IPS-18c (cell line): ENCODE results near the gene NDUFV3.
"Not testable (repeated sequence)": the region's sequence is repeated elsewhere in the genome, so short reads cannot be mapped to it uniquely, and the experiment has no call there.

ENCODE experiments used
- H3K4me3 ChIP-seq: 2 replicates; pipeline ENCODE4 v1.7.0; 2013; ENCODE audit warnings: low read depth, mild to moderate bottlenecking, low read length, moderate library complexity; ENCODE audit not compliant: insufficient read depth
- H3K9me3 ChIP-seq: one replicate; pipeline ENCODE4 v1.6.1; 2013; ENCODE audit warnings: mild to moderate bottlenecking, low read length, moderate library complexity; ENCODE audit not compliant: control insufficient read depth, insufficient read depth

NDUFV3 gene

DNA sequence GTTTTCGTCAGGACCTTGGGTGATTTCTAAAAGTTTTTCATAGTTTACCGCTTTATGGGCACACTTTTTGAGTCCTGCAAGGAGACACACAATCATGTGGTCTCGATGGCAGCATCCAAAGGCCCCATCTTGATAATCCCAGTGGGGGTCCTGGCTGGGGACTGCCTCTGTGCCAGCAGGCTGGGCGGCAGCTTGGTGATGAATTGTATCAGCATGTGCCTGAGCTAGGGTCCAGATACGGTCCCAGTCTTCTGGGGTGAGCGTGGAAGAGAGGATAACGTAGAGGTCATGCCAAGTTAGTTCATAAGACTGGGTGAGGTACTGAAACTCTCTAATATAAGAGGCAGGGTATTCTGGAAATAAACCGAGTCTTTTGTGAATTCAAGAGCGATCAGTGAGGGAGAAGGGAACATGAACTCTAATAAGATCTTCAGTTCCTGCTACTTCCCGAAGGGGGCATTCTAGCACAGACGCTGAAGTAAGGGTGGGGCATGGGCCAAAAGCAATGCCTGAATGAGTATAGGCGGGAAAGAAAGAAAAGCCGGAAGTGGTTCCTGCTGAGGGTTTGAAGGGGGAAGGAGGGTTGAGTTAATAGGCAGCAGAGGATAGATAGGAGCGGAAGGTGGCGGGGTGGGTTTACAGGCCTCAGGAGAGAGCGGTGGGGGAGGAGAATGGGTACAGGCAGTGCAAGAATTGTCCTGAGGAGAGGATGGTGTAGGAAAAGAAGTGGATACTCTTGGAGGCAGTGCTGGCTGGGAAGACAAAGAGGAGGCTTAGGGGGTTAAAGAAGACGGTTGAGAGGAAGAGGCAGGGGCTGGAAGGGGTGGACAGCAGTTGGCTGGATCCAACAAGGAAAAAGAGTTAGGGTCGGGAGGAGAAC lies 30.7 kb downstream of the NDUFV3 start:
- Histone ChIP-seq H3K4me3 (no peak overlapping the region), H3K9me3 (peaks cover 5% of the 10 kb centered on the region)

DNA sequence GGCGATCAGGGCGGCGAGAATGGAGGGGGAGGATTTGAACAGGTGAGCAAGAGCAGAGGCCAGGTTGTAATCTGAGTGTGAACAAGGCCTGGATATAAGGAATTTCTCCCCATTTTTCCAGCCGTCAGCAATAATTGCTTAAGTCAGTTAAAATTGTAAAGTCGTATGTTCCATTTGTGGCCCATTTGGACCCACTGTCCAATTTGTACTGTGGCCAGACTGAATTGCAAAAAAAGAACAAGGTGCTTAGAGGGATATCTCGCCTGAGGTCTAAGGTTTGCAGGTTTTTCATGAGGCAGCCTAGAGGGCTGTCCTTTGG lies 31.3 kb downstream of the NDUFV3 start:
- H3K4me3 ChIP-seq: no peak overlapping the region
- H3K9me3 ChIP-seq: peaks cover 5% of the 10 kb centered on the region

DNA sequence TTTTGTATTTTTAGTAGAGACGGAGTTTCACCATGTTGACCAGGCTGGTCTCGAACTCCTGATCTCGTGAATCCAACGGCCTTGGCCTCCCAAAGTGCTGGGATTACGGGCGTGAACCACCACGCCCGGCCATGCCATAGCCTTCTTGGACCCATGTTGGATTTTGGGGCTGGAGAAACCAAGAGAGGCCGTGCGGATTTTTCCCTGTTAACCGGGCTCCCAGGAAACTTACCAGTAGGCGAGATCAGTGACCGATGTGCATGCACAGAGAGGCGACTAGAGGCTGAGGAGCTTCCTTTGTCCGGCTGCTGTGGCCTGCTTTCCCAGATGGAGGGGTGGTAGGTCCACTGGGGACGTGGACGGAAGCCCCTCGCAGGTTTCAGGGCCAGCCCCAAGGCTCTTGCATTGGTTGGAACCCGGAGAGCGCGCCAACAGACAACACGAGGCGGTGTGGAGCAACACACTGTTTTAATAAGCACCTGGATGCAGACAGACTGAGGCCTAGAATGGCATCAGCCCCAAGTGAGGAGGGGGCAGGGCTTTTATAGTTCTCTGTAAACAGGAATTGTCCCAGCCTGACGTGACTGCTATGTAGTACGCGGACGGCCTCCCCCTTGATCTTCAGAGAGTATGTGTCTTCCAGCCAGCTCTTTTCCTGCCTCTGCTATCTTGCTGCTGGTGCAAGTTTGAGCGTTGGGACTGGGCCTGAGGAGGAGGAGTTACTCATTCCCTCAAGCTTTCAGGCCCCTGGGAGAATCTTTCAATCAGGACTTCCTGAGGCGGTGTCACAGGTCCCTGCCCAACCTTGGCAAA lies 32.2 kb downstream of the NDUFV3 start, which contains the start of gene ERVH48-1:
ERVH48-1 (minus strand) TSS at position 517 of the 813 bp plus-strand sequence. CDS start 6,624 bp downstream, outside the sequence.
- no peak within 1 kb of the TSS for H3K4me3 ChIP-seq

DNA sequence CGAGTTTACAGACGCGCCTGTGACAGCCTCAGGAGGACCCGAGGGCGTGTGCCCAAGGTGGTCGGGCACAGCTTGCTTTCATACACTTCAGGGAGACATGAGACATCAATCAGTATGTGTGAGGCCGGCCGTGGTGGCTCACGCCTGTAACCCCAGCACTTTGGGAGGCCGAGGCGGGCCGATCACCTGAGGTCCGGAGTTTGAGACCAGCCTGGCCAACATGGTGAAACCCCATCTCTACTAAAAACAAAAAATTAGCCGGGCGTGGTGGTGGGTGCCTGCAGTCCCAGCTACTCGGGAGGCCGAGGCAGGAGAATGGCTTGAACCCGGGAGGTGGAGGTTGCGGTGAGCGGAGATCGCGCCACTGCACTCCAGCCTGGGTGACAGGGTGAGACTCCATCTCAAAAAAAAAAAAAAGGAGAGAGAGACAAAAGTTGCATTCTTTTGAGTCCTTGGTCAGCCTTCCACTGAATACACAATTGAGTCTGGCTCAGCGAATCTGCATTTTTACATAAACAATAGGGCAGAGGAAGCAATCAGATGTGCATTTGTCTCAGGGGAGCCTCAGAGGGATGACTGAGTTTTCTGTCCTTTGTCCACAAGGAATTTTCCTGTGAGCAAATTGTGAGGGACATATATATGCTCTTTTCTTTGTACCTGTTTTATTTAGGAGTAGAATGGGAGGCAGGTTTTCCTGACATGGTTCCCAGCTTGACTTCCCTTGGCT lies 34.5 kb downstream of the NDUFV3 start:
- H3K4me3 ChIP-seq, H3K9me3 ChIP-seq: not testable (repeated sequence)

More for the DNA sequence above, 32.2 kb downstream of the NDUFV3 start, which contains the start of gene ERVH48-1:
- peaks cover 5% of the 10 kb centered on the region for H3K9me3 ChIP-seq

DNA sequence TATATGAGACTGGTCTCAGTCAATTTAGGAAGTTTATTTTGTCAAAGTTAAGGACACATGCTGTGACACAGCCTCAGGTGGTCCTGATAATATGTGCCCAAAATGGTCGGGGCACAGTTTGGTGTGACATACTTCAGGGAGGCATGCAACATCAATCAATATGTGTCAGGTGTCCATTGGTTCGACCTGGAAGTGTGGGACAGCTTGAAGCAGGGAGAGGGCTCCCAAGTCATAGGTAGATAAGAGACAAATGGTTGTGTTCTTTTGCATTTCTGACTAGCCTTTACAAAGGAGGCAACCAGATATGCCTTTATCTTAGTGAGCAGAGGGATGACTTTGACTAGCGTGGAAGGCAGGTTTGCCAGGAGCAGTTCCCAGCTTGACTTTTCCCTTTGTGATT lies 36.9 kb downstream of the NDUFV3 start:
- no peak overlapping the region for H3K4me3 ChIP-seq
- peaks cover 5% of the 10 kb centered on the region for H3K9me3 ChIP-seq

DNA sequence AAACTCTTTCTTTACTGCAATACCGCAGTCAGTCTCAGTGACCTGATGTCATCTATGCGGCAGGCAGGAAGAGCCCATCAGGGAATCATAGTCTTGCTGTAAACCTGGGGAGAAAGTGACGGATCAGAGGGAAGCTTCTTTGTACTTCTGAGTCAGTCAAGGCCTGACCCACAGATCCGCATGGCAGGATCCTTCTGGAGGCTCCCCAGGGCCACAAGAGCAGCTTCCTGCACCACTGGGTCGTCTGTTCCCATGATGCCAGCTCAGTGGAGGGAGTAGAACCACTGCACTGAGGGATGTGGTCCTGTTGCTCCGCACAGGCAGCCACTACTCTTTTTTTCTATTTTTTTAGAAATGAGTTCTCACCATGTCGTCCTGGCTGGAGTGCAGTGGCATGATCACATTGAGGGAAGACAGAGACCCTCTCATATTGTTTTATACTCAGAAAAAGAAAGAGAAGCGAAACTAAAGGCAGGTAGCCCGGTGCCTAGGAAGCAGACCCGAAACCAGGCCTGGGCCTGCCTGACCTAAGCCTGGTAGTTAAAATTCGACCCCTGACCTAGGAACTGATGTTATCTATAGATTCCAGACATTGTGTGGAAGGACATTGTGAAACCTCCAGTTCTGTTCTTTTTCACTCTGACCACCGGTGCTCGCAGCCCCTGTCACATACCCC lies 38.6 kb downstream of the NDUFV3 start:
- no peak overlapping the region for H3K4me3 ChIP-seq

DNA sequence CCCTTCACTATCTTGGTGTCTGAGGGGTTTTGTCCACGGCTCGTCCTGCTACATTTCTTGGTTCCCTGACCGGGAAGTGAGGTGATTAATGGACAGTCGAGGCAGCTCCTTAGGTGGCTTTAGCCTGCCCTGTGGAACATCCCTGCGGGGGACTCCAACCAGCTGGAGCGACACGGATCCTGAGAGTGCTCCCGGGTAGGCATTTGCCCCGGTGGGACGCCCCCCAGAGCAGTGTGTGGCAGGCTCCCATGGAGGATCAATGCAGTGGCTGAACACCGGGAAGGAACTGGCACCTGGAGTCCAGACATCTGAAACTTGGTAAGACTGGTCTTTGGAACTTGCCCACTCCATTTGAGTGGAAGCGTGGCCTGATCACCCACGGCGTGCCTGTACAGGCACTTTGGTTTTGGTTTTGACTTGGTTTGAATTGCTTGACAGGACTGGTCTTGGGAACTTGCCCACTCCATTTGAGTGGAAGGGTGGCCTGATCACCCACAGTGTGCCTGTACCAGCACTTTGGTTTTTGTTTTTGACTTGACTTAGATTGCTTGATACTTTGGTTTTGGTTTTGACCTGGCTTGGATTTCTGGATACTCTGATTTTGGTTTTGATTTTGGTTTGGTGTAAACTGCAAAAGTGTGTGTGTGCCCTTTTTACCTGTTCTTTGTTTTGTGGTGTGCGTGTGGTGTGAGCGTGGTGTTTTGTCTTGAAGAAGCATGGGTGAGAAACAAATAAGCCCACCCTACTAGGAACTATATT lies 39.4 kb downstream of the NDUFV3 start:
- H3K4me3 ChIP-seq, H3K9me3 ChIP-seq: not testable (repeated sequence)

More for the DNA sequence above, 38.6 kb downstream of the NDUFV3 start:
- H3K9me3 ChIP-seq: peaks cover 3% of the 10 kb centered on the region

DNA sequence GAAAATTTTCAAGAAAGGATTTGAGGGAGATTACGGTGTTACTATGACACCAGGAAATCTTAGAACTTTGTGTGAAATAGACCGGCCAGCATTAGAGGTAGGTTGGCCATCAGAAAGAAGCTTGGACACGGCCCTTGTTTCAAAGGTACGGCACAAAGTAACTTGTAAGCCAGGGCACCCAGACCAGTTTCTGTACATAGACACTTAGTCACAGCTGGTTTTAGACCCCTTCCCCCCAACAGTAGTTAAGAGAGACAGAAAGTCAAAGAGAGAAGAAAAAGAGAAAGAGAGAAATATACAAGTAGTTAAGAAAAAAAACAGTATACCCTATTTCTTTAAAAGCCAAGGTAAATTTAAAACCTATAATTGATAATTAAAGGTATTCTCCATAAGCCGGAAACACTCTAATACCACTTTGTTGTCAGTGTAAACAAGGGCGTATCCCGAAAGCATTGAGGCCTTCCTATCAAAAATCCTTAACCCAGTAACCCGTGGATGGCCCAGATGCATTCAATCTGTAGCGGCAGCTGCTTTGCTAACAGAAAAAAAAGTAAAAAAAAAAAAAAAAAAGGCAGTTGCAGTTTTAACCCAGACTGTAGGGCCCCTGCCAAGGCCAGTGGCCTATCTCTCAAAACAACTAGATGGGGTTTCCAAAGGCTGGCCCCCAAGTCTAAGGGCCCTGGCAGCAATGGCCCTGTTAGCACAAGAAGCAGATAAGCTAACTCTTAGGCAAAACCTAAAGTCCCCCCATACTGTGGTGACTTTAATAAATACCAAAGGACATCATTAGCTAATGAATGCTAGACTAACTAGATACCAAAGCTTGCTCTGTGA lies 40.2 kb downstream of the NDUFV3 start:
- not testable (repeated sequence) for H3K9me3 ChIP-seq, H3K4me3 ChIP-seq

DNA sequence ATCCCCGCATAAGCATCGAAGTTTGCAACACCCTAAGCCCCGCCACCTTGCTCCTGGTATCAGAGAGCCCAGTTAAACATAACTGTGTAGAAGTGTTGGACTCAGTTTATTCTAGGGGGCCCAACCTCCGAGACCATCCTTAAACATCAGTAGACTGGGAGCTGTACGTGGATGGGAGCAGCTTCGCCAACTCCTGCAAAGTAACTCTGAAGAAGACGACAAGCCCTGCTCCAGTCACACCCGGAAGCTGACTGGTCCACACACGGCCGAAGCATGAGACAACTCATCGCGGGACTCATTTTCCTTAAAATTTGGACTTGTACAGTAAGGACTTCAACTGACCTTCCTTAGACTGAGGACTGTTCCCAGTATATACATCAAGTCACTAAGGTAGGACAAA lies 40.9 kb downstream of the NDUFV3 start:
- H3K4me3 ChIP-seq: not testable (repeated sequence)

DNA sequence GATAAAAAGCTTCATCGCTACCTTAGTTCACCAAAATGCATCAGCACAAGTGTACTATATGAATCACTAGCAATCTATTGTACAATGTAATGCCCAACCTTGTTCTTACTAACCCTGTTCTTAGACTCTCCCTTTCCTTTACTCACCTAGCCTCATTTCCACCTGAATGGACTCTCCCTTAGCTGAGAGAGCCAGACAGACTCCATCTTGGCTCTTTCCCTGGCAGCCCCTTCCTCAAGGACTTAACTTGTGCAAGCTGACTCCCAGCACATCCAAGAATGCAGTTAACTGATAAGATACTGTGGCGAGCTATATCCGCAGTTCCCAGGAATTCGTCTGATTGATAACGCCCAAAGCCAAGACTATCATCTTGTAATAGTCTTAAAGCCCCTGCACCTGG lies 43.3 kb downstream of the NDUFV3 start:
- not testable (repeated sequence) for H3K4me3 ChIP-seq, H3K9me3 ChIP-seq

More for the DNA sequence above, 40.9 kb downstream of the NDUFV3 start:
- H3K9me3 ChIP-seq: not testable (repeated sequence)

DNA sequence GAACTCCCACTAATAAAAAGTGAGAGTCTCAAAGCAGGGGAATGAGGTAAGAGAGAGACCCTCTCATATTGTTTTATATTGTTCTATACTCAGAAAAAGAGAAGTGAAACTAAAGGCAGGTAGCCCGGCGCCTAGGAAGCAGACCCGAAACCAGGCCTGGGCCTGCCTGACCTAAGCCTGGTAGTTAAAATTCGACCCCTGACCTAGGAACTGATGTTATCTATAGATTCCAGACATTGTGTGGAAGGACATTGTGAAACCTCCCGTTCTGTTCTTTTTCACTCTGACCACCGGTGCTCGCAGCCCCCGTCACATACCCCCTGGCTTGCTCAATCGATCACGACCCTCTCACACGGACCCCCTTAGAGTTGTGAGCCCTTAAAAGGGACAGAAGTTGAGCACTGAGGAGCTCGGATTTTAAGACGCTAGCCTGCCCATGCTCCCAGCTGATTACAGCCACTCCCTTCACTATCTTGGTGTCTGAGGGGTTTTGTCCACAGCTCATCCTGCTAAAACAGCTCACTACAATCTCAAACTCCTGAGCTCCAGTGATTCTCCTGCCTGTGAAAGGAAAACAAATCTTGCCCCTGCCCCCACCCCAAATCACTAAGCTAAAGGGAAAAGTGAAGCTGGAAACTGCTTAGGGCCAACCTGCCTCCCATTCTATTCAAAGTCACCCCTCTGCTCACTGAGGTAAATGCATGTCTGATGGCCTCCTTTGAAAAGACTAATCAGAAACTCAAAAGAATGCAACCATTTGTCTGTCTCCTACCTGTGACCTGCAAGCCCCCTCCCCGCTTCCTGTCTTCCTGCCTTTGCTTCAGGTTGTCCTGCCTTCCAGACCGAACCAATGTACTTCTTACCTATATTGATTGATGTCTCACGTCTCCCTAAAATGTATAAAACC lies 44.2 kb downstream of the NDUFV3 start:
- not testable (repeated sequence) for H3K4me3 ChIP-seq, H3K9me3 ChIP-seq

DNA sequence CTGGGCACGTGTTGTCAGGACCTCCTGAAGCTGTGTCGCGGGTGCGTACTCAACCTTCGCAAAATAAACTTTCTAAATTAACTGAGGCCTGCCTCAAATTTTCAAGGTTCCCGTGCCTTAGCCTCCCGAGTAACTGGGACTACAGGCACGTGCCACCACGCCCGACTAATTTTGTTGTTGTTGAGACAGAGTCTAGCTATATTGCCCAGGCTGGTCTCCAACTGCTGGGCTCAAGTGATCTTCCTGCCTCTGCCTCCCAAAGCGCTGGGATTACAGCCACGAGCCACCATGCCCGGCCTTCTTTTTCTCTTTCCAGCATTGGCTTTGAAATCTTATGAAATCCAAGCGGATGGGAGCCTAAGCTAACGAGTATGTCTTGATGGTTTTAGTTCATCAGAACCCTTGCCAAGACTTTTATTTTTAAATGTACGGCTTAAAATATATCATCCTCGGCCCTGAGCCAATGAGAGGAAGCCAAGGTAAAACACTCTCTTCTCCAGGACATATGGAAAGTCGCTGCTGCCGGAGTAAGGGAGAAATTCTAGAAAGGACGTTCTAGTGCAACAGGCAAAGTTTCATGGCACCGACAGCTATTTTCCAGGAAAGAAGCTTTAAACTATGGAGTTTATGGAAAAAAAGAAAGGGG lies 45.0 kb downstream of the NDUFV3 start:
- no peaks in the 10 kb centered on the region for H3K9me3 ChIP-seq
- no peak overlapping the region for H3K4me3 ChIP-seq

DNA sequence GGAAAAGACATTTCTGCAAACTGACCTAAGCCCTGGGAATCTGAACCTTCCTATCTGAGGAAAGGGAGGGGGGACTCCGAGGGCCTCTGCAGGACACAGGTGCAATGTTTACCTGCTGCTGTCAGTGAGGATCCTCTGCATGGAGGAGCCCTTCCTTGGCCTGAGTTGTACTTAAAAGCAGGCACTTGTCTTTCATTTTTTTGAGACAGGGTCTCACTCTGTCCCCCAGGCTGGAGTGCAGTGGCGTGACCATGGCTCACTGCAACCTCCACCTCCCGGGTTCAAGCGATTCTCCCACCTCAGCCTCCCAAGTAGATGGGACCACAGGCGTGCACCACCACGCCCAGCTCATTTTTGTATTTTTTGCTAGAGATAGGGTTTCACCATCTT lies 45.5 kb downstream of the NDUFV3 start:
- not testable (repeated sequence) for H3K4me3 ChIP-seq, H3K9me3 ChIP-seq

DNA sequence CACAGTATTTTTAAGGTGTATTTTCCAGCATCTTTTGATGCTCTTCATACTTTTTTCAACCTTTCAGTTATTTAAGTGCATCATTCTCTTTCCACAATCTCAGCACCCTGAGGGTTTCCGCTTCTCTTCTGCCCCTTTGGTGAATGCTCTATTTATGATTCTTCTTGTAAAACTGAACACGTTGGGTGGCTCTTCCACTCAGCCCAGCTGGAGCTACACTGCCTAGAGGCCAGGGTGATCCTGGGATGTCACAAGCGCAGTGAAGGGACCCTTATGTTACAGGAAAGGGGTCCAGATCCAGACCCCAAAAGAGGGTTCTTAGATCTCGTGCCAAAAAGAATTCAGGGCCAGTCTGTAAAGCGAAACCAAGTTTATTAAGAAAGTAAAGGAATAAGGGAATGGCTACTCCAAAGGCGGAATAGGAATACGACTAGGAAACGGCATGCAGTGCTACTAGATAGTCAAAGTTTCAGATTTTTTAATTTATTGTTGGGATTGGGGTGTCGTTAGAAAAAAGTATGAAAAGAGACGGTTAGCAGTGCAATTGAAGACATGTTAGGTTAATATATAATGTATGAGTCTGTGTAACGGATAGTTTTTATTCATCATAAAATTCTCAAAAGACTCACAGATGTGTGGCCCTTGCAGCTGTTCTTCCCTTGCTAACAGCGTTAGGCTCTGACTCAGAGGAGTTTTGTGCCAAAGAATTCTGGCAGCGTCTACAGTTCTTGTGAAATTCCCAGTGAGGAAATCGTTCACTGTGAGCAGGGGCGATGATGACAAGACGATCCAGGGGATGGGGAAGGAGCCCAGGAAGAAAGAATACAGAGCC lies 46.7 kb downstream of the NDUFV3 start:
- no peaks in the 10 kb centered on the region for H3K9me3 ChIP-seq
- H3K4me3 ChIP-seq: no peak overlapping the region
